HL-60 (cell line): Measurements from ENCODE around the gene FAM3A.

Experiments used
- DNase-seq, 2 experiments: peaks; one replicate each; pipeline ENCODE4 v3.0.0-alpha.2; 2010 to 2020; ENCODE audit warnings: low read depth in 1 of 2, low spot score in 1 of 2
- H3K27ac ChIP-seq: fragments of 250-450 bp; sonication (Bioruptor Pico); replicated peaks from 2 replicates; pipeline ENCODE4 v1.5.1; 2020; ENCODE audit warnings: mild to moderate bottlenecking, moderate library complexity
- H3K27me3 ChIP-seq: fragments of 250-450 bp; sonication (Bioruptor Pico); 2 replicates; pipeline ENCODE4 v1.5.1; 2021; ENCODE audit warnings: mild to moderate bottlenecking, moderate library complexity; ENCODE audit not compliant: insufficient read depth, poor library complexity, severe bottlenecking
- H3K4me3 ChIP-seq: replicated peaks from 2 replicates; pipeline ENCODE4 v1.5.1; 2011; ENCODE audit warnings: mild to moderate bottlenecking, control low read depth, low read length; ENCODE audit not compliant: insufficient read depth
- GABPA ChIP-seq: IDR thresholded peaks from 2 replicates; pipeline ENCODE4 v1.6.1; 2012; ENCODE audit warnings: low read depth
- POLR2AphosphoS5 ChIP-seq: IDR thresholded peaks from 2 replicates; pipeline ENCODE4 v1.6.1; 2012; ENCODE audit warnings: low read depth
- SPI1 ChIP-seq: IDR thresholded peaks from 2 replicates; pipeline ENCODE4 v1.6.1; 2012; ENCODE audit warnings: low read depth, mild to moderate bottlenecking, borderline replicate concordance
- TF ChIP-seq, protein P1 (sequence below): IDR thresholded peaks from one replicate; pipeline ENCODE4 v1.5.1; 2011; ENCODE audit warnings: low read length, control low read depth, inconsistent platforms; ENCODE audit not compliant: insufficient read depth
- TF ChIP-seq, protein P2 (sequence below): IDR thresholded peaks from 2 replicates; pipeline ENCODE4 v1.6.1; 2012; ENCODE audit warnings: low read depth; ENCODE audit not compliant: insufficient replicate concordance

The FAM3A gene

DNA sequence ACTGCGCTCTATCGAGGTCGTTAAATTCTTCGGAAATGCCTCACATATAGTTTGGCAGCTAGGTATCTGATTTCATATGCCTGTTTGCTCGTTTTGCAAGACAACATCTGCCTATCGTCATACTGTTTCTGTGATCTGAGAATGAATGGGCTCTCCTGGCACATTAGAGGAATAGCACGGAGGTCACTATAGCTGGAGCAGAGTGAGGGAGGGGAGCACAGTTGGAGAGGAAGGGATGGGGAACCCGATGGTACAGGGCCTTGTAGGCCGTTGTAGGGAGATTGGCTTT is 31.9 kb upstream of the FAM3A start:
- no peak for DNase-seq
- no peak for TF ChIP-seq SPI1
- TF ChIP-seq, protein P1, sequence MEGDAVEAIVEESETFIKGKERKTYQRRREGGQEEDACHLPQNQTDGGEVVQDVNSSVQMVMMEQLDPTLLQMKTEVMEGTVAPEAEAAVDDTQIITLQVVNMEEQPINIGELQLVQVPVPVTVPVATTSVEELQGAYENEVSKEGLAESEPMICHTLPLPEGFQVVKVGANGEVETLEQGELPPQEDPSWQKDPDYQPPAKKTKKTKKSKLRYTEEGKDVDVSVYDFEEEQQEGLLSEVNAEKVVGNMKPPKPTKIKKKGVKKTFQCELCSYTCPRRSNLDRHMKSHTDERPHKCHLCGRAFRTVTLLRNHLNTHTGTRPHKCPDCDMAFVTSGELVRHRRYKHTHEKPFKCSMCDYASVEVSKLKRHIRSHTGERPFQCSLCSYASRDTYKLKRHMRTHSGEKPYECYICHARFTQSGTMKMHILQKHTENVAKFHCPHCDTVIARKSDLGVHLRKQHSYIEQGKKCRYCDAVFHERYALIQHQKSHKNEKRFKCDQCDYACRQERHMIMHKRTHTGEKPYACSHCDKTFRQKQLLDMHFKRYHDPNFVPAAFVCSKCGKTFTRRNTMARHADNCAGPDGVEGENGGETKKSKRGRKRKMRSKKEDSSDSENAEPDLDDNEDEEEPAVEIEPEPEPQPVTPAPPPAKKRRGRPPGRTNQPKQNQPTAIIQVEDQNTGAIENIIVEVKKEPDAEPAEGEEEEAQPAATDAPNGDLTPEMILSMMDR, result no peak
- no peak for TF ChIP-seq POLR2AphosphoS5
- TF ChIP-seq, protein P2, sequence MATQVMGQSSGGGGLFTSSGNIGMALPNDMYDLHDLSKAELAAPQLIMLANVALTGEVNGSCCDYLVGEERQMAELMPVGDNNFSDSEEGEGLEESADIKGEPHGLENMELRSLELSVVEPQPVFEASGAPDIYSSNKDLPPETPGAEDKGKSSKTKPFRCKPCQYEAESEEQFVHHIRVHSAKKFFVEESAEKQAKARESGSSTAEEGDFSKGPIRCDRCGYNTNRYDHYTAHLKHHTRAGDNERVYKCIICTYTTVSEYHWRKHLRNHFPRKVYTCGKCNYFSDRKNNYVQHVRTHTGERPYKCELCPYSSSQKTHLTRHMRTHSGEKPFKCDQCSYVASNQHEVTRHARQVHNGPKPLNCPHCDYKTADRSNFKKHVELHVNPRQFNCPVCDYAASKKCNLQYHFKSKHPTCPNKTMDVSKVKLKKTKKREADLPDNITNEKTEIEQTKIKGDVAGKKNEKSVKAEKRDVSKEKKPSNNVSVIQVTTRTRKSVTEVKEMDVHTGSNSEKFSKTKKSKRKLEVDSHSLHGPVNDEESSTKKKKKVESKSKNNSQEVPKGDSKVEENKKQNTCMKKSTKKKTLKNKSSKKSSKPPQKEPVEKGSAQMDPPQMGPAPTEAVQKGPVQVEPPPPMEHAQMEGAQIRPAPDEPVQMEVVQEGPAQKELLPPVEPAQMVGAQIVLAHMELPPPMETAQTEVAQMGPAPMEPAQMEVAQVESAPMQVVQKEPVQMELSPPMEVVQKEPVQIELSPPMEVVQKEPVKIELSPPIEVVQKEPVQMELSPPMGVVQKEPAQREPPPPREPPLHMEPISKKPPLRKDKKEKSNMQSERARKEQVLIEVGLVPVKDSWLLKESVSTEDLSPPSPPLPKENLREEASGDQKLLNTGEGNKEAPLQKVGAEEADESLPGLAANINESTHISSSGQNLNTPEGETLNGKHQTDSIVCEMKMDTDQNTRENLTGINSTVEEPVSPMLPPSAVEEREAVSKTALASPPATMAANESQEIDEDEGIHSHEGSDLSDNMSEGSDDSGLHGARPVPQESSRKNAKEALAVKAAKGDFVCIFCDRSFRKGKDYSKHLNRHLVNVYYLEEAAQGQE, result no peak
- TF ChIP-seq GABPA, result no peak
- H3K4me3 ChIP-seq, result peak overlapping the region; percentile 50
- H3K27ac ChIP-seq, result peak overlapping the region; percentile 89
- H3K27me3 ChIP-seq, result no peaks in the 10 kb centered on the region

DNA sequence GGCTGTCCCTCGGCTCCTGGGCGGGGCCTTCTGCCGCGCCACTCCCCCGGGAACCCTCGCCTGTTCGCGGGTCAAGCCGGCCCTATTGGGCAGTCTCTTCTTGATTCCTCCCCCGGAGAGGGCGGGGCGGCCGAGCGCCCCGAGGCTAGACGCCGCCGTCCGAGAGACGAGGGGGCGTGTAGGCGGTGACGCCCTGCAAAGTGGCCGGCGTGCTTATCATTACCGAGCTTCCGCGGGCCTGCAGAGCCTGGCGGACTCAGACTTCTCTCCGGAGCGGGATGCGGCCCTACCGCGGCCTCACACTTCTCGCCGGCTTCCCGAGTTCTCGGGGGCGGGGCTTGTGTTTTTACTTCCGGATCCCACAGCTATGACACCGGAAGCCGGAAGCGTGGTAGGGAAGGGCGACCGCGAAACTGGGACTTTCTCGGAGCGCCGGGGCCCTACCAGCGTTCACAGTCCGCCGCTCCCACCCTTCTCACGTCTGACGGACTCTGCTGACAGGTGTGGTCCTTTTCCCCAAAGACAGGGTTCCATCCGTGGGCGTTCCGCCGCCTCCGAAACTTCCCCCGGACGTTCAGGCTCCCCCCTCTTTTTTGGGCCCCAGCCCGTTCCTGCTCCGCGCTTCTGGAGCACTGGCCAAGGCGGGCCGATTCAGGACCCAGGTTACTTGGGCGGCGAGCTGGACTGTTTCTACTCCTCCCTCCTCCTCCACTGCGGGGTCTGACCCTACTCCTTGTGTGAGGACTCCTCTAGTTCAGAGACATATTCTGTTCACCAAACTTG is 31.4 kb upstream of the FAM3A start, which contains the start of gene IKBKG:
IKBKG (plus strand) TSS at position 376 of the 783 bp plus-strand sequence. CDS start 4,383 bp downstream, outside the sequence.
- H3K4me3 ChIP-seq, result peak within 1 kb of the TSS; percentile 50
- H3K27ac ChIP-seq, result peak within 1 kb of the TSS; percentile 89
- TF ChIP-seq, protein P2, result no peak
- TF ChIP-seq SPI1 (no peak), GABPA (peak; percentile 84)
- no peaks in the 10 kb centered on the region for H3K27me3 ChIP-seq
- DNase-seq, result peak; percentile 73 to 88

DNA sequence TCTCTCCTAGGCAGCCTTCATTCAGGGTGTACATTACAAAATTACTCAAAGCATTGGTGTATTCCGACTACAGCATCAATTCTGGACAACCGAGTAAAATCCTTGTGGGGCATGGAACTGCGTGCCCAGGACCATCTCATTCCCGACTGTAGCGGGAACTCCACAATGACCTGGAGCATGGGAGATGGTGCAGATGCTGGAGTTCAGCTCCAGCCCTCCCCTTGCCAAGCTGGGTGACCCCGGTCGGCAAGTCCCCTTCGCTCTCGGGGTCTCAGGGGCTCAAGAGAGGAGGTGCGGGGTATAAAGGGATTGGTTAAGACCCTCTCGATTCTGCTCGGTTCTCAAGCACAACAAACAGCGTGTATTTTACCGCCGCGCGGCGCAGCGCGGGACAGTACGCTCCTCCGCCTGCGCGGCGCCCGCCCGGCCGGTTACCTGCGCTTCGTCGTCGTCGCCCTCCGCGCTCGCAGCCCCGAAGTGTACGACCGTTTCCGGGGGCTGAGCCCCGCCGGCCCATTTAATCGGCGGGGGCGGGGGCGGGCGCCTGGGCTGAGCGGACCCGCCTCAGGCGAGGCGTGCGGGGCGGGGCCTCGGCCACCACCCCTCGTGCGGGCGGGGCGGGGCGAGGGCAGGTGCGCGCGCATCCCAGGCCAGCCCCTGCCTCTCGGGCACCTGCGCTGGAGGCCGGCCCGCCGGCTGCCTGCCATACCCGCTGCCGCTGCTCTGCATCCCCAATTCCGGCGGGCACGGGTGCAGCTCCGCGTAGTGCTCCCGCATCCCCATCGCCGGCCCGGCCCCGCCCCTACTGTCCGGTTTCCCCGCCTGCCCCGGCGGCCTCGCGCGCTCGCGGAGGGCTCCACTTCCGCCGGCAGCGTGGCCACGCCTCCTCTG is 30.6 kb upstream of the FAM3A start, which contains the start of gene G6PD:
G6PD (minus strand) TSS at position 493 of the 891 bp plus-strand sequence. CDS start 691 bp downstream, outside the sequence.
- DNase-seq, result peak in 1 of 2 experiments; percentile 58
- TF ChIP-seq, protein P2, result no peak
- TF ChIP-seq SPI1, result peak; percentile 35; the same call in 1 of the 2 replicates
- TF ChIP-seq, protein P1, result no peak
- TF ChIP-seq POLR2AphosphoS5, result peak; percentile 38; the same call in 1 of the 2 replicates
- TF ChIP-seq GABPA, result no peak
- Histone ChIP-seq H3K27ac (peak within 1 kb of the TSS; percentile 89), H3K4me3 (peak within 1 kb of the TSS; percentile 50), H3K27me3 (no peaks in the 10 kb centered on the region)
